HG03439 (cell line): ENCODE measurements around the gene NOL6.
A peak's percentile ranks its signal among the peaks of the same experiment; 100 is the strongest.

Experiments used
- ATAC-seq: cut with Tn5 transposase; IDR thresholded peaks from one replicate; pipeline ENCODE4 v1.9.1; 2021; ENCODE audit warnings: mild to moderate bottlenecking, moderate library complexity; ENCODE audit not compliant: unreplicated experiment

Gene NOL6

GRCh38 chr9:33453286-33453860 lies 20.4 kb downstream of the NOL6 start:
- no peak for ATAC-seq

- ATAC-seq = no peak
Observed at GRCh38 chr9:33452828-33453271, 20.9 kb downstream of the NOL6 start.

GRCh38 chr9:33450621-33451146 lies 23.0 kb downstream of the NOL6 start:
- ATAC-seq = no peak

GRCh38 chr9:33449715-33450114 lies 24.0 kb downstream of the NOL6 start:
- ATAC-seq = no peak

- ATAC-seq = peak; percentile 1
Observed at GRCh38 chr9:33447799-33448553, 25.7 kb downstream of the NOL6 start.

- peak; percentile 41 for ATAC-seq
Observed at GRCh38 chr9:33446946-33447798, 26.6 kb downstream of the NOL6 start, which contains the start of gene AQP3. AQP3 (minus strand) TSS chr9:33447593; CDS start chr9:33447530, 63 bp downstream.

GRCh38 chr9:33446240-33446945 lies 27.3 kb downstream of the NOL6 start:
- ATAC-seq = peak; percentile 73

GRCh38 chr9:33445389-33446239 lies 28.1 kb downstream of the NOL6 start:
- no peak for ATAC-seq

- no peak for ATAC-seq
Observed at GRCh38 chr9:33443464-33444154, 30.1 kb downstream of the NOL6 start.

GRCh38 chr9:33443047-33443446 lies 30.7 kb downstream of the NOL6 start:
- ATAC-seq = no peak

GRCh38 chr9:33442125-33442524 lies 31.6 kb downstream of the NOL6 start:
- ATAC-seq = no peak

- ATAC-seq = no peak
Observed at GRCh38 chr9:33440609-33441008, 33.1 kb downstream of the NOL6 start.

GRCh38 chr9:33440204-33440603 lies 33.5 kb downstream of the NOL6 start:
- ATAC-seq = no peak

GRCh38 chr9:33439731-33440130 lies 34.0 kb downstream of the NOL6 start:
- ATAC-seq = no peak

- no peak for ATAC-seq
Observed at GRCh38 chr9:33438926-33439680, 34.6 kb downstream of the NOL6 start.

GRCh38 chr9:33437898-33438297 lies 35.8 kb downstream of the NOL6 start:
- ATAC-seq = no peak

- ATAC-seq = no peak
Observed at GRCh38 chr9:33437205-33437604, 36.5 kb downstream of the NOL6 start.

GRCh38 chr9:33436445-33436844 lies 37.3 kb downstream of the NOL6 start:
- ATAC-seq = no peak
